ENCODE data around the gene PYROXD2.
A peak's percentile ranks its signal among the peaks of the same experiment; 100 is the strongest.

Gene PYROXD2

GRCh38 chr10:98383869-98384268 is 31.1 kb downstream of the PYROXD2 start:
- TF ChIP-seq ISL1 (CRISPR knock-in tag; IDR thresholded peaks at IDR 0.05) (no peak), OSR1 (CRISPR knock-in tag; IDR thresholded peaks at IDR 0.05) (no peak), RARB (CRISPR knock-in tag; IDR thresholded peaks at IDR 0.05) (no peak), CSDC2 (CRISPR knock-in tag; IDR thresholded peaks at IDR 0.05) (no peak), CSRNP3 (CRISPR knock-in tag; IDR thresholded peaks at IDR 0.05) (no peak), TSHZ2 (CRISPR knock-in tag; IDR thresholded peaks at IDR 0.05) (no peak), TCF4 (CRISPR knock-in tag; IDR thresholded peaks at IDR 0.05; ENCODE audit: borderline replicate concordance) (no peak), PPARA (CRISPR knock-in tag; IDR thresholded peaks at IDR 0.05; ENCODE audit: borderline replicate concordance) (no peak), ZNF8 (CRISPR knock-in tag; IDR thresholded peaks at IDR 0.05) (no peak), ESRRG (CRISPR knock-in tag; IDR thresholded peaks at IDR 0.05) (no peak), PATZ1 (CRISPR knock-in tag; IDR thresholded peaks at IDR 0.05; ENCODE audit: borderline replicate concordance) (no peak), GLIS3 (CRISPR knock-in tag; IDR thresholded peaks at IDR 0.05) (no peak), ARNTL (CRISPR knock-in tag; IDR thresholded peaks at IDR 0.05; ENCODE audit: borderline replicate concordance, low read depth) (no peak), ZC3H10 (CRISPR knock-in tag; IDR thresholded peaks at IDR 0.05) (no peak), CREB5 (CRISPR knock-in tag; IDR thresholded peaks at IDR 0.05; ENCODE audit: low read depth) (no peak), ZNF565 (CRISPR knock-in tag; conservative IDR thresholded peaks at IDR 0.05; ENCODE audit: low read depth) (no peak), ZFP3 (CRISPR knock-in tag; IDR thresholded peaks at IDR 0.05) (no peak), ZFP30 (CRISPR knock-in tag; IDR thresholded peaks at IDR 0.05) (no peak), TOX (CRISPR knock-in tag; IDR thresholded peaks at IDR 0.05; ENCODE audit: borderline replicate concordance) (no peak)
- no peak for ATAC-seq

- peak; percentile 70 for ATAC-seq
Observed at GRCh38 chr10:98383134-98383667, 31.8 kb downstream of the PYROXD2 start.

GRCh38 chr10:98382691-98383101 is 32.3 kb downstream of the PYROXD2 start:
- TF ChIP-seq ESRRG (CRISPR knock-in tag; IDR thresholded peaks at IDR 0.05) (no peak), CSRNP3 (CRISPR knock-in tag; IDR thresholded peaks at IDR 0.05) (no peak), ARNTL (CRISPR knock-in tag; IDR thresholded peaks at IDR 0.05; ENCODE audit: borderline replicate concordance, low read depth) (no peak), POU6F1 (CRISPR knock-in tag; IDR thresholded peaks at IDR 0.05; ENCODE audit: borderline replicate concordance, low read depth) (no peak), CSDC2 (CRISPR knock-in tag; IDR thresholded peaks at IDR 0.05) (no peak), PPARA (CRISPR knock-in tag; IDR thresholded peaks at IDR 0.05; ENCODE audit: borderline replicate concordance) (no peak), TSHZ2 (CRISPR knock-in tag; IDR thresholded peaks at IDR 0.05) (no peak), ISL1 (CRISPR knock-in tag; IDR thresholded peaks at IDR 0.05) (no peak), ZNF70 (CRISPR knock-in tag; IDR thresholded peaks at IDR 0.05) (no peak), TOX (CRISPR knock-in tag; IDR thresholded peaks at IDR 0.05; ENCODE audit: borderline replicate concordance) (no peak), OSR1 (CRISPR knock-in tag; IDR thresholded peaks at IDR 0.05) (no peak), ZNF8 (CRISPR knock-in tag; IDR thresholded peaks at IDR 0.05) (no peak), ZFP30 (CRISPR knock-in tag; IDR thresholded peaks at IDR 0.05) (no peak), ZC3H10 (CRISPR knock-in tag; IDR thresholded peaks at IDR 0.05) (no peak)

More at GRCh38 chr10:98382691-98383101, 32.3 kb downstream of the PYROXD2 start:
- no peak for ATAC-seq

Data from SK-N-SH treated with all-trans-retinoic acid at 6 μM for 48 hours (cell line).